Neutrophil (primary cell): ENCODE data around the gene ASB18.

Source experiments
- H3K27ac ChIP-seq: fragments of 200-600 bp; sonication (generic); 2 replicates; pipeline ENCODE4 v1.5.1; 2016; ENCODE audit warnings: mild to moderate bottlenecking, moderate library complexity
- H3K27me3 ChIP-seq: fragments of 200-600 bp; sonication (generic); 2 replicates; pipeline ENCODE4 v1.6.0; 2016; ENCODE audit warnings: mild to moderate bottlenecking
- H3K36me3 ChIP-seq: fragments of 200-600 bp; sonication (generic); 2 replicates; pipeline ENCODE4 v1.5.1; 2017
- H3K4me1 ChIP-seq, 2 experiments: fragments of 200-600 bp in 1 of 2; sonication (generic) in 1 of 2; 1 replicate in 1 of 2; 2 replicates in 1 of 2; pipeline versions ENCODE4 v1.5.1 to v1.6.1; 2013 to 2016; ENCODE audit warnings: low read depth in 1 of 2, low read length in 1 of 2, mild to moderate bottlenecking in 1 of 2, moderate library complexity in 1 of 2; ENCODE audit not compliant: control insufficient read depth in 1 of 2, insufficient read depth in 1 of 2
- H3K4me3 ChIP-seq, 2 experiments: fragments of 200-600 bp in 1 of 2; sonication (generic) in 1 of 2; 1 replicate in 1 of 2; 2 replicates in 1 of 2; pipeline ENCODE4 v1.5.1; 2013 to 2016; ENCODE audit warnings: low read depth in 1 of 2, low read length in 1 of 2, mild to moderate bottlenecking in 1 of 2, moderate library complexity in 1 of 2
- H3K9me3 ChIP-seq: fragments of 200-600 bp; sonication (generic); 2 replicates; pipeline ENCODE4 v1.5.1; 2016
- TF ChIP-seq, protein P1 (sequence below): fragments of 200-600 bp; sonication (generic); IDR thresholded peaks from 2 replicates; pipeline ENCODE4 v1.5.1; 2016; ENCODE audit warnings: antibody characterized with exemption

Gene ASB18

DNA sequence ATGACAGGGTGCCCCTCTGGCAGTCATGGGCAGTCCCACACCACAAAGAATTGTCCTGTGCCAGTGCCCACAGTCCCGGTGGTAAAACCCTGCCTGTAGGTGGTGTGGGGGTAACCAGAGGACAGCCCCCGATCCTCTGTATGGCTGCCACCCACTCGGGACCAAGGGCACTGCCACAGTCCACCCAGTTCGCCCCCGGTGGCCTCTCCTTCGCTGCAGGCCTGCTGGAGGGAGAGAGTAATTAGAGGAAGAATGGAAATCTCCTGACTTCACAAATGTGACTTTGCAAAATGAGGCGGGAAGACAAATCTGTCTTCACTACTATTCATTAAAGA, 107.4 kb downstream of the ASB18 start:
- H3K27ac ChIP-seq, result no peak overlapping the region
- no peak overlapping the region for H3K4me3 ChIP-seq
- no peaks in the 10 kb centered on the region for H3K36me3 ChIP-seq
- H3K27me3 ChIP-seq, result peaks cover 60% of the 10 kb centered on the region
- H3K4me1 ChIP-seq, result no peaks in the 10 kb centered on the region
- H3K9me3 ChIP-seq, result no peaks in the 10 kb centered on the region
- TF ChIP-seq, protein P1, sequence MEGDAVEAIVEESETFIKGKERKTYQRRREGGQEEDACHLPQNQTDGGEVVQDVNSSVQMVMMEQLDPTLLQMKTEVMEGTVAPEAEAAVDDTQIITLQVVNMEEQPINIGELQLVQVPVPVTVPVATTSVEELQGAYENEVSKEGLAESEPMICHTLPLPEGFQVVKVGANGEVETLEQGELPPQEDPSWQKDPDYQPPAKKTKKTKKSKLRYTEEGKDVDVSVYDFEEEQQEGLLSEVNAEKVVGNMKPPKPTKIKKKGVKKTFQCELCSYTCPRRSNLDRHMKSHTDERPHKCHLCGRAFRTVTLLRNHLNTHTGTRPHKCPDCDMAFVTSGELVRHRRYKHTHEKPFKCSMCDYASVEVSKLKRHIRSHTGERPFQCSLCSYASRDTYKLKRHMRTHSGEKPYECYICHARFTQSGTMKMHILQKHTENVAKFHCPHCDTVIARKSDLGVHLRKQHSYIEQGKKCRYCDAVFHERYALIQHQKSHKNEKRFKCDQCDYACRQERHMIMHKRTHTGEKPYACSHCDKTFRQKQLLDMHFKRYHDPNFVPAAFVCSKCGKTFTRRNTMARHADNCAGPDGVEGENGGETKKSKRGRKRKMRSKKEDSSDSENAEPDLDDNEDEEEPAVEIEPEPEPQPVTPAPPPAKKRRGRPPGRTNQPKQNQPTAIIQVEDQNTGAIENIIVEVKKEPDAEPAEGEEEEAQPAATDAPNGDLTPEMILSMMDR, result no peak

DNA sequence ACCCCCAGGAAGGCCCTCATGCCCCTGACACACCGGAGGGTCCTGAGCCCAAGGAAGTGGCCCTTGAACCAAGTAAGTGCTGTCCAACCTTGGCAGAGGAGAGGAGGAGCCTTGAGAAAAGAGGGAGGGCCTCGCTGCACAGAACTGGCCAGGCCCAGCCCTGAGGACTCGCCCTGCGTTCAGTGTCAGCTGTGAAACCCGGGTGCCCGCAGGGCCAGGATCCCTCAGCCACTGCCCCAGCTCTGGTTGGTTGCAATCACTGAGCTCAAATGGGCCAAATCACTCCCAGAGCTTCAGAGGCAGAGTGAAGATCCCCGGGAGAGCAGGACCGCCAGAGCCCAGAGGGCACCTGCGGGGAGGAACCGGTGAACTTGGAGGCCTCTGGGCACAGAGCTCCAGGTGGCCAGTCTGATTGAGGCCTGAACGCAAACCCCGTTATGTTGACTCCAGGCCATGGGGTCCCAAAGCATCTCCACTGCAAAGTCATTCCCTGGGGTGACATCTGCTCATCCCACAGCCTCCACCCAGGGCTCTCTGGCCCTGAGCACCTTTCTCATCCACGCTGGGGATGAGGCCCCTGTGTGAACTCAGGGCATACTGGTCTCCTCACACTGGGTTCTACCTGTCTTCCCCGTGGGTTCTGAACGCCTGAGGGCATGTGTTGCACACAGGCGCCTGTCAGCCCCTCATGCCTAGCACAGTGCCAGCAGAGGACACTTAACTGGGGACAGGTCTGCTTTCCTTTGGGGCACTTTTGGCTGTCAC, 107.9 kb downstream of the ASB18 start:
- no peaks in the 10 kb centered on the region for H3K9me3 ChIP-seq
- H3K4me1 ChIP-seq, result no peaks in the 10 kb centered on the region
- no peak overlapping the region for H3K4me3 ChIP-seq
- no peak overlapping the region for H3K27ac ChIP-seq
- no peaks in the 10 kb centered on the region for H3K36me3 ChIP-seq
- TF ChIP-seq, protein P1, result no peak
- peaks cover 55% of the 10 kb centered on the region for H3K27me3 ChIP-seq

DNA sequence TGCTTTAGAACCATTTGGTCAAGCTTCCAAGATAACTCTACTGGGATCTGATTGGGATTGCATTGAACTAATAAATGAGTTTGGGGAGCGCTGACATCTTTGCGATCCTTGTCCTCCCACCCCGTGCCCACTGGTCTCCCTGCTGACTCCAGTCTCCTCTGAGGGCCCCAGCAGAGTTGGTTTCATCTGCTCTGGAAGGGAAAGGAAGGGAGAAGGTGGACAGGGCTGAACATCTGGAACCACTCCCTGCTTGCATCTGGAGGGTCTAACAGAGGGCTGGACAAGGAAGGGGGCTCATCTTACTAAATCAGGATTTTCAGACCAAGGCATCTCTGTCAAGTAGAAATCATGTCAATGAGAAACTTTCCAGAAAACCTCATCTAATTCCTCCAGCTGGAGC, 108.8 kb downstream of the ASB18 start:
- TF ChIP-seq, protein P1, result no peak
- H3K9me3 ChIP-seq, result no peaks in the 10 kb centered on the region
- no peak overlapping the region for H3K4me3 ChIP-seq
- H3K27ac ChIP-seq, result no peak overlapping the region
- no peaks in the 10 kb centered on the region for H3K36me3 ChIP-seq
- no peaks in the 10 kb centered on the region for H3K4me1 ChIP-seq
- H3K27me3 ChIP-seq, result peaks cover 46% of the 10 kb centered on the region

DNA sequence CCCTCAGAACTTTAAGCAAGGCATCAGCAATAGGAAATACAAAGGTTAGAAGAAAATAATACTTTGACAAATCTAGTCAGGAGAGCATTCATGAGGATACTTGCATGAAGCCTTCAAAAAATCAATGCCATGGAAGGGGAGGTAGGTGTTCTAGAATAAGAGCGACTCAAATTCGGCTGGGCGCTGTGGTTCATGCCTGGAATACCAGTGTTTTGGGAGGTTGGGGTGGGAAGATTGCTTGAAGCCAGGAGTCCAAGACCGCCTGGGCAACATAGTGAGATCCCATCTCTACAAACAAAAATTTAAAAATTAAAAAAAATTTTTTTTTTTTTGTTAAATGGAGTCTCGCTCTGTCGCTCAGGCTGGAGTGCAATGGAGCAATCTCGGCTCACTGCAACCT, 117.8 kb downstream of the ASB18 start:
- Histone ChIP-seq H3K27ac (no peak overlapping the region), H3K27me3 (peaks cover 44% of the 10 kb centered on the region), H3K4me3 (no peak overlapping the region), H3K9me3 (no peaks in the 10 kb centered on the region), H3K4me1 (no peaks in the 10 kb centered on the region), H3K36me3 (no peaks in the 10 kb centered on the region)
- TF ChIP-seq, protein P1, result no peak

DNA sequence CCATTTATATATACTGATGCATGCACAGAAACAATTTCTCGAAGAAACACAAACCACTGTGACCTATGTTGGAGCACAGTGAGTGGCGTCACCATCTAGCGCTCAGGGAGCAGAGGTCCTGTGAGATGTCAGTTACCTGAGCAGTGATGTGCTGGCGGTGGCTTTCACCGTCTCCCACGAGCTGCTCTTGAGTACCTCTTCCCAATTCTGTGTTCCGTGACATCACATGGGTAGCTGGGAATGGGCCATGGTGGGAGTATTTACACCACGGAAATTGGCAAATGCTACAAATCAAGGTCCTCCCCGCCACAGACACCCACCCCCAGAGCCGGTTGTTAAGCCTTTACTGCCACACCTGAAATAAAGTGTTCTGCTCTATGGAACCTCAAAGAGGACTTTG, 120.4 kb downstream of the ASB18 start:
- peaks cover 49% of the 10 kb centered on the region for H3K27me3 ChIP-seq
- H3K27ac ChIP-seq, result no peak overlapping the region

More for the DNA sequence above, 120.4 kb downstream of the ASB18 start:
- Histone ChIP-seq H3K9me3 (no peaks in the 10 kb centered on the region), H3K4me3 (no peak overlapping the region), H3K36me3 (no peaks in the 10 kb centered on the region), H3K4me1 (no peaks in the 10 kb centered on the region)
- TF ChIP-seq, protein P1, result no peak
